ENCODE data around the gene ATOH8.

The ATOH8 gene

GRCh38 chr2:85830645-85831044 lies 76.9 kb downstream of the ATOH8 start:
- no CpG with 5 or more reads among the region's 1 CpG for WGBS (ENCODE audit: insufficient coverage, insufficient read length)
- no peaks in the 10 kb centered on the region for H3K9me3 ChIP-seq (ENCODE audit: control insufficient read depth, insufficient read depth, low read length)
- no peaks in the 10 kb centered on the region for H3K27me3 ChIP-seq (ENCODE audit: control insufficient read depth, insufficient read depth, low read length)
- no peak overlapping the region for H3K4me3 ChIP-seq (ENCODE audit: low read length)
- no peak overlapping the region for H3K27ac ChIP-seq (ENCODE audit: low read length)
- no peaks in the 10 kb centered on the region; the same call in 1 of the 2 replicates for H3K4me1 ChIP-seq (ENCODE audit: control insufficient read depth, insufficient read depth, low read length)
- H3K36me3 ChIP-seq (ENCODE audit: control insufficient read depth, insufficient read depth, low read length) = no peaks in the 10 kb centered on the region
- no peak for DNase-seq (ENCODE audit: low read depth, low spot score)

GRCh38 chr2:85831735-85832134 lies 77.9 kb downstream of the ATOH8 start:
- Histone ChIP-seq H3K36me3 (ENCODE audit: control insufficient read depth, insufficient read depth, low read length) (no peaks in the 10 kb centered on the region), H3K4me3 (ENCODE audit: low read length) (no peak overlapping the region), H3K4me1 (ENCODE audit: control insufficient read depth, insufficient read depth, low read length) (no peaks in the 10 kb centered on the region; the same call in 1 of the 2 replicates), H3K27ac (ENCODE audit: low read length) (no peak overlapping the region), H3K27me3 (ENCODE audit: control insufficient read depth, insufficient read depth, low read length) (no peaks in the 10 kb centered on the region), H3K9me3 (ENCODE audit: control insufficient read depth, insufficient read depth, low read length) (no peaks in the 10 kb centered on the region)
- DNase-seq (ENCODE audit: low read depth, low spot score) = no peak
- WGBS (ENCODE audit: insufficient coverage, insufficient read length) = no CpG with 5 or more reads among the region's 2 CpGs

GRCh38 chr2:85834466-85834865 lies 80.7 kb downstream of the ATOH8 start:
- Histone ChIP-seq H3K27me3 (ENCODE audit: control insufficient read depth, insufficient read depth, low read length) (no peaks in the 10 kb centered on the region), H3K27ac (ENCODE audit: low read length) (no peak overlapping the region), H3K4me1 (ENCODE audit: control insufficient read depth, insufficient read depth, low read length) (no peaks in the 10 kb centered on the region), H3K4me3 (ENCODE audit: low read length) (no peak overlapping the region), H3K36me3 (ENCODE audit: control insufficient read depth, insufficient read depth, low read length) (no peaks in the 10 kb centered on the region), H3K9me3 (ENCODE audit: control insufficient read depth, insufficient read depth, low read length) (no peaks in the 10 kb centered on the region)
- DNase-seq (ENCODE audit: low read depth, low spot score) = no peak

Measured in iPS DF 6.9 (cell line).